WI38 (cell line): ENCODE measurements around the gene GSTCD.

Experiments used
- H3K4me3 ChIP-seq: 2 replicates; pipeline ENCODE4 v1.5.1; 2011; ENCODE audit warnings: low read depth, mild to moderate bottlenecking, control low read depth, low read length
- CTCF ChIP-seq: IDR thresholded peaks from 2 replicates; pipeline ENCODE4 v1.5.1; 2012; ENCODE audit warnings: low read depth, mild to moderate bottlenecking, control low read depth, low read length

Gene GSTCD

GRCh38 chr4:105708181-105709080 is at the start of gene GSTCD, which contains the start of gene INTS12:
TSS of gene GSTCD (plus strand) at chr4:105708784. CDS start at chr4:105717614, 8,830 bp downstream.
TSS of gene INTS12 (minus strand) at chr4:105708689. CDS start at chr4:105700005, 8,684 bp downstream.
- H3K4me3 ChIP-seq = peak within 1 kb of the TSS; percentile 94
- TF ChIP-seq CTCF = no peak

GRCh38 chr4:105659190-105659589 is 49.4 kb upstream of the GSTCD start:
- no peak for TF ChIP-seq CTCF
- no peak overlapping the region for H3K4me3 ChIP-seq

GRCh38 chr4:105661028-105661427 is 47.6 kb upstream of the GSTCD start:
- no peak for TF ChIP-seq CTCF
- H3K4me3 ChIP-seq = no peak overlapping the region

- TF ChIP-seq CTCF = no peak
These were observed 45.5 kb upstream of the GSTCD start for GRCh38 chr4:105662935-105663675.

GRCh38 chr4:105666693-105667092 is 41.9 kb upstream of the GSTCD start:
- no peak for TF ChIP-seq CTCF
- no peak overlapping the region for H3K4me3 ChIP-seq

More at GRCh38 chr4:105662935-105663675, 45.5 kb upstream of the GSTCD start:
- H3K4me3 ChIP-seq = no peak overlapping the region

GRCh38 chr4:105670684-105671083 is 37.9 kb upstream of the GSTCD start:
- no peak for TF ChIP-seq CTCF
- no peak overlapping the region for H3K4me3 ChIP-seq

- no peak for TF ChIP-seq CTCF
- H3K4me3 ChIP-seq = no peak overlapping the region
These were observed 37.3 kb upstream of the GSTCD start for GRCh38 chr4:105671301-105671700.
